Measurements from ENCODE around the gene FAM219B.

Gene FAM219B

GRCh38 chr15:74893627-74894026 is 13.0 kb downstream of the FAM219B start:
- H3K4me3 ChIP-seq (ENCODE audit: control insufficient read depth, low read depth, low read length): no peak overlapping the region
- no peak for DNase-seq (ENCODE audit: low read depth)
- no peak for TF ChIP-seq CTCF (conservative IDR thresholded peaks at IDR 0.05; ENCODE audit: control insufficient read depth, insufficient read depth, low read depth, low read length)

DNA sequence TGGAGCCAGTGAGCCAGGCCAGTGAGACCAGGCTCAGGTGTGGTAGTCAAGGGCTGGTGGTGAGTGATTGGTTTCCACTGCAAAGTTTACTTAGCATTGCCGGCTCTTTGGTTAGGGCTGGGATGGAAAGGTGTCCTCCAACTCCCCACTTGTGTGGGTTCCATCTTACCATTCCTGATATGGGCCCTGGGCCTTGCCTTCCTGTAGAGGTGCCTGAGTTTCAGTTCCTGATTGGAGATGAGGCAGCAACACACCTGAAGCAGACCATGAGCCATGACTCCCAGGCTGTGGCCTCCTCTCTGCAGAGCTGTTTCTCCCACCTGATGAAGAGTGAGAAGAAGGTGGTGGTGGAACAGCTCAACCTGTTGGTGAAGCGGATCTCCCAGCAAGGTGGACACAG is 13.7 kb downstream of the FAM219B start:
- no peak for DNase-seq (ENCODE audit: low read depth)
- TF ChIP-seq CTCF (conservative IDR thresholded peaks at IDR 0.05; ENCODE audit: control insufficient read depth, insufficient read depth, low read depth, low read length): no peak
- H3K4me3 ChIP-seq (ENCODE audit: control insufficient read depth, low read depth, low read length): no peak overlapping the region

DNA sequence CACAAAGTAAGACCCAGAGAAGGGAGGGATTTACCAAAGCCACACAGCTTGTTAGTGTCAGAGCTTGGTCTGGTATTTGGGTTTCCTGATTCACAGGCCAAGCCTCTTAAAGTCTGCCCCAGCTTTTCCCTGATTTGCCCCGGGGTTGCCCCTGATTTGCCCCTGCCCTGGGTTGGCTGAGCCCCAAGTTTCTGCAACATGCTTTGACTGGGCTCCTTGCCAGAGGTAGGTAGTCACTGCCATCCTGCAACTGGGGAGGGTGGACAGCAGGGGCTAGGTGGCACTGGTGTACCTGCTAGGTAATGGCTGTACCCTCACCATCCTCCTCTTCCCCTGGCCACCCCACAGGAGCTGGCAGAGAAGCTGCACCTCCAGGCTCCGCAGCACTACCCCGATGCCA is 14.3 kb downstream of the FAM219B start:
- DNase-seq (ENCODE audit: low read depth): no peak
- no peak overlapping the region for H3K4me3 ChIP-seq (ENCODE audit: control insufficient read depth, low read depth, low read length)
- no peak for TF ChIP-seq CTCF (conservative IDR thresholded peaks at IDR 0.05; ENCODE audit: control insufficient read depth, insufficient read depth, low read depth, low read length)

DNA sequence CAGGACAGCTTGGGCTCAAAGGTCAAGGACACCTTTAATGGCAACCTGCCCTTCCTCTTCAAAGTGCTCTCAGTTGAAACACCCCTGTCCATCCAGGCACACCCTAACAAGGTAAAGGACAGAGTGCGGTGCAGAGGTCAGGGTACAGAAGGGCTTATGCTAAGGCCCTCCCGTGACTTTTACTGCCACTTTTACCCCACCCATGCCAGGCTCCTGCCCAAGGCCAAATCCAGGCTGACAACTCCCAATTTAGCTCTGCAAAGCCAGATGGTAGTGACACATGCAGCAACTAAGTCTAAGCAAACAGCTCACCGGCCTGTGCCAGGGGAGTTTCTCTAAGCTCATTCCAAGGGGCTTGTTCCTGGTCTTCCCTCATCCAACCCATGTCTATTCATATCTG is 15.2 kb downstream of the FAM219B start:
- no peak for TF ChIP-seq CTCF (conservative IDR thresholded peaks at IDR 0.05; ENCODE audit: control insufficient read depth, insufficient read depth, low read depth, low read length)
- DNase-seq (ENCODE audit: low read depth): no peak

DNA sequence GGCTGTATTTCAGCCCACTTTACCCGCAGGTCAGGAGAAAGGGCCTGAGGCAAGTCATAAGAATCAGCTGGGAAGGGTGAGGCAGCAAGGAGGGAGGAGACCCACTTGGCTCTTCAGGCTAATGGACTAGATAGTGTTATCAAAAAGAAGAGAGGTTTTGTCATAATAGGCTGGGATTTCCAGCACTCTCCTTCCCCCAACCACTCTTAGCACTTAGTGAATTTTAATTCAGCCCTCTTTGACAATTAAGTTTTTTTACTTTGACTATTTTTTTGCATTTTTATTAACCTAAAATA is 16.0 kb downstream of the FAM219B start:
- peak overlapping the region; percentile 98 for H3K4me3 ChIP-seq (ENCODE audit: control insufficient read depth, low read depth, low read length)
- TF ChIP-seq CTCF (conservative IDR thresholded peaks at IDR 0.05; ENCODE audit: control insufficient read depth, insufficient read depth, low read depth, low read length): no peak
- no peak for DNase-seq (ENCODE audit: low read depth)

More for the DNA sequence above, 15.2 kb downstream of the FAM219B start:
- H3K4me3 ChIP-seq (ENCODE audit: control insufficient read depth, low read depth, low read length): no peak overlapping the region

DNA sequence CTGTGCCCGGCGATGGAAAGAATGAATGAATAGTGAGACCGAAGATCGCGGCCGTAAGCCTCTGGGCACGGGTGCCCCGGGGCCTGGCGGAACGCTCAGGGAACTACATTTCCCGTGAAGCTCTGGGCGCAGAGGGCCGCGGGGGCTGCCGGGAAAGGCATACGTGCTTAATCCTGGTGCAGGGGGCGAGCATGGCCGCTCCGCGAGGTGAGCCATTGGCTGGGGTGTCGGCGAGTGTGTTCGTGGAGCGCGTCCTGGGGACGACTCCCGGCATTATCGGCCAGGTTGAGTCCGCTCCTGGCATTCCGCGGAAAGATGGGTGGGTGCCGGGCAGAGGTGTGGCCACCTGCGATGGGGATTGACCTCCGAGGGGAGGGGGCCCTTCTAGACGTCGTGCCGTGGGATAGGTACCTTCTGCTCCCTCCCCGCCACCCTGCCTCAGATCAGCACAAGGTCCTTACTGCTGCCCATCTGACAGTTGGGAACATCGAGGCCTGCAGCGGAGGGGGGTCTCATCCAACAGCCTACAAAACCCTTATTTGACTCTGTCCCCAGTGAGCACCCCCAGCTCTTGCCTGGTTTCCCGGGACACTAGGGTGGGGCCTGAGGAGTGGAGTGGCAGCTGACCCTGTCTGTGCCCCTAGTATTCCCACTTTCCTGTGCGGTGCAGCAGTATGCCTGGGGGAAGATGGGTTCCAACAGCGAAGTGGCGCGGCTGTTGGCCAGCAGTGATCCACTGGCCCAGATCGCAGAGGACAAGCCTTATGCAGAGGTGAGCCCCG is 16.6 kb downstream of the FAM219B start, which contains the start of gene MPI:
MPI (plus strand) TSS at position 160 of the 782 bp plus-strand sequence; CDS start at position 192, 32 bp downstream.
- peak; percentile 67 for DNase-seq (ENCODE audit: low read depth)
- no peak for TF ChIP-seq CTCF (conservative IDR thresholded peaks at IDR 0.05; ENCODE audit: control insufficient read depth, insufficient read depth, low read depth, low read length)
- peak within 1 kb of the TSS; percentile 98 for H3K4me3 ChIP-seq (ENCODE audit: control insufficient read depth, low read depth, low read length)

All from fibroblast of mammary gland (primary cell).